Transverse colon (tissue), 4 donors: ENCODE measurements around the gene ENO2.

Experiments
- CTCF ChIP-seq, 5 experiments: fragments of 200-600 bp in 3 of 5; fragments of 450-650 bp in 2 of 5; sonication (generic) in 3 of 5; IDR thresholded peaks; 1 replicate in 2 of 5; 2 replicates in 3 of 5; pipeline ENCODE4 v1.5.1; 2016 to 2017; ENCODE audit warnings: antibody characterized with exemption in 5 of 5, inconsistent platforms in 3 of 5, mild to moderate bottlenecking in 2 of 5, moderate library complexity in 1 of 5
- EP300 ChIP-seq: sonication (generic); formaldehyde crosslinking; IDR thresholded peaks from one replicate; pipeline ENCODE4 v1.6.1; 2017; ENCODE audit warnings: antibody characterized with exemption, low read depth
- POLR2A ChIP-seq: fragments of 450-650 bp; IDR thresholded peaks from one replicate; pipeline ENCODE4 v1.6.1; 2016; ENCODE audit warnings: antibody characterized with exemption, mild to moderate bottlenecking, moderate library complexity
- POLR2AphosphoS5 ChIP-seq, 3 donors: sonication (generic); formaldehyde crosslinking; IDR thresholded peaks; one replicate each; pipeline ENCODE4 v1.6.1; 2016; ENCODE audit warnings: antibody characterized with exemption in 3 of 3

DNA sequence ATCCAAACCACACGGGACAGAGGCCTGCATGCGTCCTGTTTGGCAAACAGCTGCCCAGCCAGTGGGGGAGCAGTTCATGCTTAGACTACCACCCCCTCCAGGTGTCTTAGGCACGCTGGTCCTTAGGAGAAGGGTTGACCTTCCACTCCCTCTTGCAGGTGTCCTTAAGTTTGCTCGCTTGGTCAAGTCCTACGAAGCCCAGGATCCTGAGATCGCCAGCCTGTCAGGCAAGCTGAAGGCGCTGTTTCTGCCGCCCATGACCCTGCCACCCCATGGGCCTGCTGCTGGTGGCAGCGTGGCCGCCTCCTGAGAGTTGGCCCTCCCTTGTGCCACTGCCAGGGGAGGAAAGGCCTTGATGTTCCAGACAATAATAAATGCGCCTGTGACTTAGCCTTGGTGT is 31.2 kb downstream of the ENO2 start:
- no peak for TF ChIP-seq POLR2A
- no peak for TF ChIP-seq CTCF (IDR thresholded peaks at IDR 0.05)
- TF ChIP-seq EP300: no peak
- no peak for TF ChIP-seq POLR2AphosphoS5 (IDR thresholded peaks at IDR 0.05)
